Measurements from ENCODE around the gene SCRT2. TPM values are rescaled to one million over a fixed set of nuclear protein-coding genes. Genes with fewer than 3 reads are reported as not detected.

The SCRT2 gene
- total and polyA plus RNA-seq, 4 experiments from 2014 or later, result not detected

DNA sequence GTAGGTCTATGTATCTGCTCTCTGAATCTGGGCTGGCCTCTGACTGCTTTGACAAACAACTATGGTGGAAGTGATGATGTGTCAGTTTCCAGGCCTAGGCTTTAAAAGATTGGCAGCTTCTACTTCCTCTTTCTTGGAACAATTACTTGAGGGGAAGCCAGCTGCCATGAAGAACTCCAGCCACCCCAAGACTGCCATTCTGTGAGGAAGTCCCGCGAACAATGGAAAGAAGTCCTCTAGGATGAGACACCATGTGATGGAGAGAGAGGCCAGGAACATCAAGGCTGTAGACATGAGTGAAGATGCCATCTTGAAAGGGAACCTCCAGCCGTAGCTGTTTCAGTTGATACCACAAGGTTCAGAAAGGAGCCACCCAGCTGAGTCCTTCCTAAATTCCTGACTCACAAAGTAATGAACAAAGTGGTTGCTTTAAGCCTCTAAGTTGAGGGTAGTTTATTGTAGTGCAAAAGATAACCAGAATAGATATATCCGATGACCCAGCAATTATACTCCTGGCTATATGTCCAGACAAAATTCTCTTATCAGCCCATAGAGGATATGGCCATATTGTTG, 50.2 kb downstream of the SCRT2 start:
- Histone ChIP-seq H3K27ac (ENCODE audit: low read depth, low read length) (no peak overlapping the region), H3K9me3 (ENCODE audit: control insufficient read depth in 1 of 2, low read length in 2 of 2) (no peaks in the 10 kb centered on the region), H3K4me3 (ENCODE audit: low read length in 2 of 2) (no peak overlapping the region), H3K4me1 (ENCODE audit: insufficient read depth, low read length) (no peaks in the 10 kb centered on the region), H3K27me3 (ENCODE audit: insufficient read depth, low read length) (no peaks in the 10 kb centered on the region), H3K36me3 (ENCODE audit: insufficient read depth, low read length) (no peaks in the 10 kb centered on the region)
- Mint-ChIP-seq H3K27ac (no peak overlapping the region), H3K27me3 (peaks cover 10 to 42% of the 10 kb centered on the region in 2 donors), H3K4me1 (no peaks in the 10 kb centered on the region), H3K4me3 (no peak overlapping the region), H3K36me3 (no peaks in the 10 kb centered on the region), H3K9me3 (peaks cover 0 to 6% (median 2%) of the 10 kb centered on the region in 8 donors)
- POLR2A ChIA-PET (ENCODE audit: partially characterized antibody), result no interaction called here
- CTCF ChIA-PET (ENCODE audit: partially characterized antibody), result no interaction called here
- no peak for DNase-seq
- intact Hi-C loops (cut with micrococcal nuclease), result no loop called here

DNA sequence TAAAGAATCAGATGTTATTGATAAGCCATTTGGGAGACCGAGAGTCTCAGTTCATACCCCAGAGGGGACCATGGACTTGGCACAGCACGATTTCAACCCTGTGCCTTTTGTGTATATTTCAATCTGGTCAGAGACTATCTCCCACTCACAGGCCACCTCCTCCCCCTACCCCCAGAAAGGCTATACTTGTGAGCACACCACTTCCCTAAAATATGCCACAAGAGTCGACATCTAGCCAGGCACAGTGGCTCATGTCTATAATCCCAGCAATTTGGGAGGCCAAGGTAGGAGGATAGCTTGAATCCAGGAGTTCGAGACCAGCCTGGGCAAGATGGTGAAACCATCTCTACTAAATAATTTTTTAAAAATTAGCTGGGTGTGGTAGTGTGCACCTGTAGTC, 51.9 kb downstream of the SCRT2 start:
- Histone ChIP-seq H3K4me3 (ENCODE audit: low read length in 2 of 2) (no peak overlapping the region), H3K9me3 (ENCODE audit: control insufficient read depth in 1 of 2, low read length in 2 of 2) (no peaks in the 10 kb centered on the region), H3K4me1 (ENCODE audit: insufficient read depth, low read length) (no peaks in the 10 kb centered on the region), H3K27ac (ENCODE audit: low read depth, low read length) (no peak overlapping the region), H3K27me3 (ENCODE audit: insufficient read depth, low read length) (no peaks in the 10 kb centered on the region), H3K36me3 (ENCODE audit: insufficient read depth, low read length) (no peaks in the 10 kb centered on the region)
- H3K4me1 Mint-ChIP-seq, result no peaks in the 10 kb centered on the region
- POLR2A ChIA-PET (ENCODE audit: partially characterized antibody), result no interaction called here
- H3K36me3 Mint-ChIP-seq, result no peaks in the 10 kb centered on the region
- H3K4me3 Mint-ChIP-seq, result no peak overlapping the region
- CTCF ChIA-PET (ENCODE audit: partially characterized antibody), result no interaction called here
- no peak for DNase-seq
- intact Hi-C loops (cut with micrococcal nuclease), result no loop called here
- peaks cover 21 to 49% of the 10 kb centered on the region in 2 donors for H3K27me3 Mint-ChIP-seq
- H3K9me3 Mint-ChIP-seq, result peaks cover 0 to 6% (median 3%) of the 10 kb centered on the region in 8 donors
- H3K27ac Mint-ChIP-seq, result no peak overlapping the region

DNA sequence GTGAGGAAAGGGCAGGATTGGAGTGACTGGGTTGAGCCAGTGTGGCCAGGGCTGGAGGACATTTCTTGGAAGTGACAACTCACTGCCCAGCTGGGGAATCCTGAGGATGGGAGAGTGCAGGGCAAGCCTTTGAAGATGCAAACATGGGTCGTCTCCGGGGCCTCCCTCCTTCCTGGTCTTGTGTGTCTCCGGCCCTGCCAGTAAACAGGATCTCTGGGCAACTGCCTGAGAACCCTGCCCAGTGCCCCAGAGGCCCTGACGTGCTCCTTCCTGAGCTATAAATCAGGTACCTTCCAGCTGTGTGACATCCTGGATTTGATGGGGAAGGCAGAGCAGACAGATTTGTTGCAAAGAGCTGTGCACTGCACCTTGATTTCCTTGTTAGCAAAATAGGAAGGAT, 52.6 kb downstream of the SCRT2 start:
- Mint-ChIP-seq H3K4me3 (no peak overlapping the region), H3K9me3 (peaks cover 1 to 12% (median 6%) of the 10 kb centered on the region in 8 donors), H3K4me1 (no peaks in the 10 kb centered on the region), H3K36me3 (no peaks in the 10 kb centered on the region), H3K27ac (no peak overlapping the region), H3K27me3 (peaks cover 21 to 54% of the 10 kb centered on the region in 2 donors)
- no peak overlapping the region for H3K27ac ChIP-seq (ENCODE audit: low read depth, low read length)
- POLR2A ChIA-PET (ENCODE audit: partially characterized antibody), result no interaction called here
- H3K4me3 ChIP-seq (ENCODE audit: low read length in 2 of 2), result no peak overlapping the region
- H3K9me3 ChIP-seq (ENCODE audit: control insufficient read depth in 1 of 2, low read length in 2 of 2), result no peaks in the 10 kb centered on the region
- CTCF ChIA-PET (ENCODE audit: partially characterized antibody), result no interaction called here
- DNase-seq, result no peak
- intact Hi-C loops (cut with micrococcal nuclease), result no loop called here
- no peaks in the 10 kb centered on the region for H3K27me3 ChIP-seq (ENCODE audit: insufficient read depth, low read length)
- no peaks in the 10 kb centered on the region for H3K36me3 ChIP-seq (ENCODE audit: insufficient read depth, low read length)
- no peaks in the 10 kb centered on the region for H3K4me1 ChIP-seq (ENCODE audit: insufficient read depth, low read length)

DNA sequence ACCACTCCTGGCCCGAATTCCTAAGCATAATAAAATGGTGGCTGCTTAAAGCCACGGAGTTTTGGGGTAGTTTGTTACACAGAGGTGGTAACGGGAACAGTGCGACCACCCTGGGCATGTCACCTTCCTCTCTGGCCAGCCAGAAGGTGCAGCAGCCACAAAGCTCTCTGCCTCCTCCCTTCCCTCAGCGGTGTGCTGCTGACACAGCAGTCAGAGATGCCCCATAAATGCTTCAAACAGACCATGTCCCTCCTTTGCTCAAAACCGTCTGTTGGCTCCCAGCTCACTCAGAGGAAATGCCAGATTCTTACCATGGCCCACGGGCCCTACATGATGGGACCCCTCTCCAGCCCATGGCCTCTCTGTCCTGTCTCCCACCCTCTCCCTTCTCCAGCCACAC, 53.4 kb downstream of the SCRT2 start:
- peaks cover 28 to 58% of the 10 kb centered on the region in 2 donors for H3K27me3 Mint-ChIP-seq
- ChIA-PET CTCF (ENCODE audit: partially characterized antibody) (no interaction called here), POLR2A (ENCODE audit: partially characterized antibody) (no interaction called here)
- H3K9me3 ChIP-seq (ENCODE audit: control insufficient read depth in 1 of 2, low read length in 2 of 2), result no peaks in the 10 kb centered on the region
- H3K27me3 ChIP-seq (ENCODE audit: insufficient read depth, low read length), result no peaks in the 10 kb centered on the region
- no peaks in the 10 kb centered on the region for H3K4me1 Mint-ChIP-seq
- intact Hi-C loops (cut with micrococcal nuclease), result no loop called here
- no peak overlapping the region for H3K27ac ChIP-seq (ENCODE audit: low read depth, low read length)
- H3K4me3 ChIP-seq (ENCODE audit: low read length in 2 of 2), result no peak overlapping the region
- H3K27ac Mint-ChIP-seq, result no peak overlapping the region
- H3K9me3 Mint-ChIP-seq, result peaks cover 2 to 21% (median 11%) of the 10 kb centered on the region in 8 donors
- H3K36me3 Mint-ChIP-seq, result no peaks in the 10 kb centered on the region
- H3K36me3 ChIP-seq (ENCODE audit: insufficient read depth, low read length), result no peaks in the 10 kb centered on the region
- H3K4me3 Mint-ChIP-seq, result no peak overlapping the region
- H3K4me1 ChIP-seq (ENCODE audit: insufficient read depth, low read length), result no peaks in the 10 kb centered on the region
- no peak for DNase-seq

DNA sequence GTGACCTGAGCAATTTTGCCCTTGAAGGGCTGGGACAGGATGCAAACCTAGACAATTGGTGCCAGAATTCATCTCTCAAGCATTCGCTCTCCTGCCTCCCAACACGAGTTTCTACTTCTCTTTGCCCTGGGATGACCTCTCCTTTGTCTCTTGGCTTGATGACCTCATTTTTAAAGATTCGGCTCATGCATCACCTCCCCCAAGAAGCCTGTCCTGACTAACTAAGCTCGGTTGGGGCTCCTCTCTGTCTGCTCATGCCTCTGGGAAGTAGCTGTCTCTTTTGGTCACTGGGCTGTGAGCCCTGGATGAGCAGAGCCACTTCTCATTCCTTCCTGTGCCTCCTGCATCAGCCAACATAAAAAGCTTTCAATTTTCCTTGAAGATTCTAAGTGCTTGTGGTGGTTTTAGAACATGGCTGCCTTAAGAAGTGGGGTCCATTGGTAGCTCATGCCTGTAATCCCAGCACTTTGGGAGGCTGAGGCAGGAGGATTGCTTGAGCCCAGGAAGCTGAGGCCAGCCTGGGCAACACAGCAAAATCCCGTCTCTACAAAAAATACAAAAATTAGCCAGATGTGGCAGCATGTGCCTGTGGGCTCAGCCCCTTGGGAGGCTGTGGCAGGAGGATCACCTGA, 54.4 kb downstream of the SCRT2 start:
- Mint-ChIP-seq H3K27ac (no peak overlapping the region), H3K4me1 (no peaks in the 10 kb centered on the region), H3K36me3 (no peaks in the 10 kb centered on the region), H3K4me3 (no peak overlapping the region), H3K9me3 (peaks cover 2 to 21% (median 11%) of the 10 kb centered on the region in 8 donors), H3K27me3 (peaks cover 30 to 61% of the 10 kb centered on the region in 2 donors)
- ChIA-PET POLR2A (ENCODE audit: partially characterized antibody) (no interaction called here), CTCF (ENCODE audit: partially characterized antibody) (no interaction called here)
- no peaks in the 10 kb centered on the region for H3K27me3 ChIP-seq (ENCODE audit: insufficient read depth, low read length)
- no peaks in the 10 kb centered on the region for H3K36me3 ChIP-seq (ENCODE audit: insufficient read depth, low read length)
- no peak for DNase-seq
- intact Hi-C loops (cut with micrococcal nuclease), result no loop called here
- no peak overlapping the region for H3K4me3 ChIP-seq (ENCODE audit: low read length in 2 of 2)
- H3K27ac ChIP-seq (ENCODE audit: low read depth, low read length), result no peak overlapping the region
- H3K4me1 ChIP-seq (ENCODE audit: insufficient read depth, low read length), result no peaks in the 10 kb centered on the region
- H3K9me3 ChIP-seq (ENCODE audit: control insufficient read depth in 1 of 2, low read length in 2 of 2), result no peaks in the 10 kb centered on the region

DNA sequence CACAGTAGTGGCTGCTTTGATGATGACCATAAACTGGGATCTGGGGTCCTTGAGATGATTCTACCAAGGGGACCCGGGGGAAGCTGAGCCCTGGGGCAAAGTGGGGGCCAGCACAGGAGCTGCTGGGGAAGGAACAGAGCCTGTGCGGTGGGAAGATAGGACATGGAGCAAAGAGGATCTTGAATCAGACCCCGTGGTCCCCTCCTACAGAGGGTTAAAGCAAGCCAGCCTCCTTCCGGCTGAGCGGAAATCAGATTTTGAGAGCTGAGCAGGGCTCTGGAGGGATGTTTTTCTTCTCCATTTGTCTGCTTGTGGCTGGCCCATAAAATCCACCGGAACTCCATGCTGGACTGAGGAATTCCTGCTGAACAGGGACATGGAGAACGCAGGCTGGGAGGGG, 55.4 kb downstream of the SCRT2 start:
- ChIA-PET POLR2A (ENCODE audit: partially characterized antibody) (no interaction called here), CTCF (ENCODE audit: partially characterized antibody) (no interaction called here)
- H3K4me1 ChIP-seq (ENCODE audit: insufficient read depth, low read length), result no peaks in the 10 kb centered on the region
- peaks cover 26 to 62% of the 10 kb centered on the region in 2 donors for H3K27me3 Mint-ChIP-seq
- H3K4me3 ChIP-seq (ENCODE audit: low read length in 2 of 2), result no peak overlapping the region
- H3K4me3 Mint-ChIP-seq, result no peak overlapping the region
- intact Hi-C loops (cut with micrococcal nuclease), result no loop called here
- H3K27ac ChIP-seq (ENCODE audit: low read depth, low read length), result no peak overlapping the region
- H3K27ac Mint-ChIP-seq, result no peak overlapping the region
- H3K36me3 Mint-ChIP-seq, result no peaks in the 10 kb centered on the region
- H3K27me3 ChIP-seq (ENCODE audit: insufficient read depth, low read length), result no peaks in the 10 kb centered on the region
- no peak for DNase-seq
- no peaks in the 10 kb centered on the region for H3K4me1 Mint-ChIP-seq
- H3K36me3 ChIP-seq (ENCODE audit: insufficient read depth, low read length), result no peaks in the 10 kb centered on the region
- no peaks in the 10 kb centered on the region for H3K9me3 ChIP-seq (ENCODE audit: control insufficient read depth in 1 of 2, low read length in 2 of 2)
- H3K9me3 Mint-ChIP-seq, result peaks cover 2 to 21% (median 9%) of the 10 kb centered on the region in 8 donors

DNA sequence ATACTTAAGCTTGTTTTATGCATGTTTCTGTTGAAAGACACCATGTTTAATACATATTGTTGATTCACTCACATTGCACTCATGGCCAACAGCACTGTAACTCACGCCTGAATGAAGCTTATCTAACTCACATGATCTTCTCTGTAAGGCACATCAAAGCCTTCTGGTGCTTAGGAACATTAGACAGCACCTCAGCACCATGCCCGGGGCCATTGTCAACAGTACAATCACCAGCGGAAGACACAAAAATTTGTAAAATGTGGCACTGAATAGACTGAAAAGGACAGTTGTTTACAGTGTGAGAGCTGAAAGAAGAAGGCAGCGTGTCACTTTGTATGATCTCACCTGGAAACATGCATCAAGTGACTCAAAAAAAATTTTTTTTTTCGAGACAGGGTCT, 56.6 kb downstream of the SCRT2 start:
- Mint-ChIP-seq H3K36me3 (no peaks in the 10 kb centered on the region), H3K27me3 (peaks cover 33 to 62% of the 10 kb centered on the region in 2 donors), H3K27ac (no peak overlapping the region), H3K4me1 (no peaks in the 10 kb centered on the region), H3K4me3 (no peak overlapping the region), H3K9me3 (peaks cover 0 to 17% (median 9%) of the 10 kb centered on the region in 8 donors)
- DNase-seq, result no peak
- Histone ChIP-seq H3K4me1 (ENCODE audit: insufficient read depth, low read length) (no peaks in the 10 kb centered on the region), H3K36me3 (ENCODE audit: insufficient read depth, low read length) (no peaks in the 10 kb centered on the region), H3K27ac (ENCODE audit: low read depth, low read length) (no peak overlapping the region), H3K27me3 (ENCODE audit: insufficient read depth, low read length) (no peaks in the 10 kb centered on the region), H3K9me3 (ENCODE audit: control insufficient read depth in 1 of 2, low read length in 2 of 2) (no peaks in the 10 kb centered on the region), H3K4me3 (ENCODE audit: low read length in 2 of 2) (no peak overlapping the region)
- CTCF ChIA-PET (ENCODE audit: partially characterized antibody), result no interaction called here
- intact Hi-C loops (cut with micrococcal nuclease), result no loop called here
- POLR2A ChIA-PET (ENCODE audit: partially characterized antibody), result no interaction called here
